HEK293 (cell line): ENCODE data around the gene CAP1.

Source experiments
- CTCF ChIP-seq: fragments of 450-650 bp; formaldehyde crosslinking; IDR thresholded peaks from 2 replicates; pipeline ENCODE4 v1.5.1; 2016; ENCODE audit warnings: missing biosample characterization, missing genetic modification characterization
- REST ChIP-seq: fragments of 450-650 bp; formaldehyde crosslinking; IDR thresholded peaks from 2 replicates; pipeline ENCODE4 v1.5.1; 2016; ENCODE audit warnings: missing biosample characterization, missing genetic modification characterization
- SCRT2 ChIP-seq: fragments of 450-650 bp; formaldehyde crosslinking; IDR thresholded peaks from 2 replicates; pipeline ENCODE4 v1.5.1; 2016; ENCODE audit warnings: missing biosample characterization, missing genetic modification characterization
- SP2 ChIP-seq: fragments of 450-650 bp; formaldehyde crosslinking; IDR thresholded peaks from 2 replicates; pipeline ENCODE4 v1.5.1; 2016; ENCODE audit warnings: missing biosample characterization, missing genetic modification characterization
- ZBTB17 ChIP-seq: fragments of 450-650 bp; formaldehyde crosslinking; IDR thresholded peaks from 2 replicates; pipeline ENCODE4 v1.5.1; 2016; ENCODE audit warnings: missing biosample characterization, missing genetic modification characterization
- ZNF146 ChIP-seq: fragments of 450-650 bp; formaldehyde crosslinking; IDR thresholded peaks from 2 replicates; pipeline ENCODE4 v1.5.1; 2016; ENCODE audit warnings: missing biosample characterization, missing genetic modification characterization
- ZNF701 ChIP-seq: fragments of 450-650 bp; formaldehyde crosslinking; IDR thresholded peaks from 2 replicates; pipeline ENCODE4 v1.5.1; 2016; ENCODE audit warnings: missing biosample characterization, missing genetic modification characterization
- TF ChIP-seq, protein P1 (sequence below): IDR thresholded peaks from 2 replicates; pipeline ENCODE4 v1.6.1; 2011; ENCODE audit warnings: mild to moderate bottlenecking, low read depth, low read length, borderline replicate concordance

DNA sequence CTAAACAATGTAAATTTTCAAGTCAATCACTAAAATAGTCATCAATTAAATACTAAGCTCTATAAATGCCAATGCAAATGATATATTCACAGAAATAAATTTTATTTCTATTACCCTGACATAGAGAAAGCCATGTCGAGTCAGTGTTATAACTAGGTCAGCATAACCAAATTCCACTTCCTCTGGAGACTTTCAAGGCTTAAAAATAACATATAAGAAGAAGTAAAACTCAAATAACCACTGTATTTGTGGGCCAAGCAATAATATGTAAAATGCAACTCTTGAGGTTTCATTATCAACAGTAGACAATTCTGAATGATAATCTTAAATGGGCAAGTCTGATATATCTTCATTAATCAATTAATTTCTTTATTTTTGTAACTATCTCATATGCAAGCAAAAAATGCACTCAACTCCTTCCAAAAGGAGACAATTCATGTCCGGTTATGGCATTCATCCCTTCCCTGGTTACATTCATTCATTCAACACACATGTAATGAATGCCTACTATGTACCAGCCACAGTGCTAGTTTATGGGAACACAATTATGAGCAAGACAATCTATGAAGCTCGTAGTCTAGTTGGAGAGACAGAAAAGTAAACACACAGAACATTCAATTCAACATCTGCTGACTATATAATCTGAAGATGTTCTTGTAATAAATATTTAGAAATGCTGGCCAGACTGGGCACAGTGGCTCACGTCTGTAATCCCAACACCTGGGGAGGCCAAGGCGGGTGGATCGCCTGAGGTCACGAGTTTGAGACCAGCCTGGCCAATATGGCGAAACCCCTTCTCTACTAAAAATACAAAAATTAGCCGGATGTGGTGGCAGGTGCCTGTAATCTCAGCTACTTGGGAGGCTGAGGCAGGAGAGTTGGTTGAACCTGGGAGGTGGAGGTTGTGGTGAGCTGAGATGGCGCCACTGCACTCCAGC, 37.1 kb upstream of the CAP1 start:
- no peak for TF ChIP-seq ZNF146
- no peak for TF ChIP-seq CTCF
- TF ChIP-seq, protein P1, sequence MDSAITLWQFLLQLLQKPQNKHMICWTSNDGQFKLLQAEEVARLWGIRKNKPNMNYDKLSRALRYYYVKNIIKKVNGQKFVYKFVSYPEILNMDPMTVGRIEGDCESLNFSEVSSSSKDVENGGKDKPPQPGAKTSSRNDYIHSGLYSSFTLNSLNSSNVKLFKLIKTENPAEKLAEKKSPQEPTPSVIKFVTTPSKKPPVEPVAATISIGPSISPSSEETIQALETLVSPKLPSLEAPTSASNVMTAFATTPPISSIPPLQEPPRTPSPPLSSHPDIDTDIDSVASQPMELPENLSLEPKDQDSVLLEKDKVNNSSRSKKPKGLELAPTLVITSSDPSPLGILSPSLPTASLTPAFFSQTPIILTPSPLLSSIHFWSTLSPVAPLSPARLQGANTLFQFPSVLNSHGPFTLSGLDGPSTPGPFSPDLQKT, result no peak
- TF ChIP-seq ZNF701 (tag by site-specific recombination), result no peak
- no peak for TF ChIP-seq ZBTB17
- TF ChIP-seq SCRT2, result no peak
- no peak for TF ChIP-seq SP2 (tag by site-specific recombination)
- no peak for TF ChIP-seq REST (tag by site-specific recombination)
